GM06990 (cell line): ENCODE measurements around the gene CR1.
"Not testable (repeated sequence)": the region's sequence is repeated elsewhere in the genome, so short reads cannot be mapped to it uniquely, and the experiment has no call there.

ENCODE experiments used
- DNase-seq: peaks from one replicate; pipeline ENCODE4 v3.0.0-alpha.2; 2011; ENCODE audit not compliant: insufficient read length; ENCODE audit errors: extremely low read depth
- H3K27me3 ChIP-seq: replicated peaks from 2 replicates; pipeline ENCODE4 v1.6.0; 2011; ENCODE audit warnings: low read length; ENCODE audit not compliant: control insufficient read depth, insufficient read depth
- H3K36me3 ChIP-seq: 2 replicates; pipeline ENCODE4 v1.5.1; 2011; ENCODE audit warnings: low read length; ENCODE audit not compliant: control insufficient read depth, insufficient read depth
- H3K4me3 ChIP-seq: replicated peaks from 2 replicates; pipeline ENCODE4 v1.5.1; 2011; ENCODE audit warnings: low read depth, mild to moderate bottlenecking, control low read depth, low read length
- CTCF ChIP-seq: IDR thresholded peaks from 2 replicates; pipeline ENCODE4 v1.5.1; 2011; ENCODE audit warnings: low read length, control low read depth, mild to moderate bottlenecking, inconsistent platforms; ENCODE audit not compliant: insufficient read depth, poor library complexity, severe bottlenecking

CR1 gene

GRCh38 chr1:207654320-207654719 is 158.4 kb downstream of the CR1 start:
- Histone ChIP-seq H3K36me3 (no peaks in the 10 kb centered on the region), H3K4me3 (no peak overlapping the region), H3K27me3 (no peaks in the 10 kb centered on the region)
- no peak for TF ChIP-seq CTCF
- DNase-seq, result no peak

GRCh38 chr1:207658408-207658807 is 162.5 kb downstream of the CR1 start:
- H3K36me3 ChIP-seq, result no peaks in the 10 kb centered on the region
- no peak for DNase-seq
- H3K27me3 ChIP-seq, result no peaks in the 10 kb centered on the region
- H3K4me3 ChIP-seq, result no peak overlapping the region
- no peak for TF ChIP-seq CTCF

- H3K36me3 ChIP-seq, result no peaks in the 10 kb centered on the region
- TF ChIP-seq CTCF, result no peak
- H3K4me3 ChIP-seq, result no peak overlapping the region
- no peaks in the 10 kb centered on the region for H3K27me3 ChIP-seq
- DNase-seq, result no peak
Observed at GRCh38 chr1:207658904-207659485, 163.0 kb downstream of the CR1 start.

- Histone ChIP-seq H3K36me3 (no peaks in the 10 kb centered on the region), H3K27me3 (no peaks in the 10 kb centered on the region), H3K4me3 (no peak overlapping the region)
- TF ChIP-seq CTCF, result no peak
- no peak for DNase-seq
Observed at GRCh38 chr1:207659545-207660153, 163.7 kb downstream of the CR1 start.

- DNase-seq, H3K27me3 ChIP-seq, H3K36me3 ChIP-seq, H3K4me3 ChIP-seq: not testable (repeated sequence)
Observed at GRCh38 chr1:207661420-207661819, 165.5 kb downstream of the CR1 start.

GRCh38 chr1:207666342-207666741 is 170.4 kb downstream of the CR1 start:
- no peak for DNase-seq
- no peak for TF ChIP-seq CTCF
- H3K36me3 ChIP-seq, result no peaks in the 10 kb centered on the region
- H3K4me3 ChIP-seq, result no peak overlapping the region
- no peaks in the 10 kb centered on the region for H3K27me3 ChIP-seq
